GM12872 (cell line): Measurements from ENCODE around the gene LAMA5.

Experiments
- TF ChIP-seq, protein P1 (sequence below): IDR thresholded peaks from 3 replicates; pipeline ENCODE4 v1.5.1; 2011; ENCODE audit warnings: low read depth, mild to moderate bottlenecking, low read length, moderate library complexity; ENCODE audit not compliant: insufficient read depth

LAMA5 gene, protein sequence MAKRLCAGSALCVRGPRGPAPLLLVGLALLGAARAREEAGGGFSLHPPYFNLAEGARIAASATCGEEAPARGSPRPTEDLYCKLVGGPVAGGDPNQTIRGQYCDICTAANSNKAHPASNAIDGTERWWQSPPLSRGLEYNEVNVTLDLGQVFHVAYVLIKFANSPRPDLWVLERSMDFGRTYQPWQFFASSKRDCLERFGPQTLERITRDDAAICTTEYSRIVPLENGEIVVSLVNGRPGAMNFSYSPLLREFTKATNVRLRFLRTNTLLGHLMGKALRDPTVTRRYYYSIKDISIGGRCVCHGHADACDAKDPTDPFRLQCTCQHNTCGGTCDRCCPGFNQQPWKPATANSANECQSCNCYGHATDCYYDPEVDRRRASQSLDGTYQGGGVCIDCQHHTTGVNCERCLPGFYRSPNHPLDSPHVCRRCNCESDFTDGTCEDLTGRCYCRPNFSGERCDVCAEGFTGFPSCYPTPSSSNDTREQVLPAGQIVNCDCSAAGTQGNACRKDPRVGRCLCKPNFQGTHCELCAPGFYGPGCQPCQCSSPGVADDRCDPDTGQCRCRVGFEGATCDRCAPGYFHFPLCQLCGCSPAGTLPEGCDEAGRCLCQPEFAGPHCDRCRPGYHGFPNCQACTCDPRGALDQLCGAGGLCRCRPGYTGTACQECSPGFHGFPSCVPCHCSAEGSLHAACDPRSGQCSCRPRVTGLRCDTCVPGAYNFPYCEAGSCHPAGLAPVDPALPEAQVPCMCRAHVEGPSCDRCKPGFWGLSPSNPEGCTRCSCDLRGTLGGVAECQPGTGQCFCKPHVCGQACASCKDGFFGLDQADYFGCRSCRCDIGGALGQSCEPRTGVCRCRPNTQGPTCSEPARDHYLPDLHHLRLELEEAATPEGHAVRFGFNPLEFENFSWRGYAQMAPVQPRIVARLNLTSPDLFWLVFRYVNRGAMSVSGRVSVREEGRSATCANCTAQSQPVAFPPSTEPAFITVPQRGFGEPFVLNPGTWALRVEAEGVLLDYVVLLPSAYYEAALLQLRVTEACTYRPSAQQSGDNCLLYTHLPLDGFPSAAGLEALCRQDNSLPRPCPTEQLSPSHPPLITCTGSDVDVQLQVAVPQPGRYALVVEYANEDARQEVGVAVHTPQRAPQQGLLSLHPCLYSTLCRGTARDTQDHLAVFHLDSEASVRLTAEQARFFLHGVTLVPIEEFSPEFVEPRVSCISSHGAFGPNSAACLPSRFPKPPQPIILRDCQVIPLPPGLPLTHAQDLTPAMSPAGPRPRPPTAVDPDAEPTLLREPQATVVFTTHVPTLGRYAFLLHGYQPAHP (N-terminal part only)

GRCh38 chr20:62367136-62367632 lies at the start of gene LAMA5:
TSS of gene LAMA5 (minus strand) at chr20:62367312. CDS start at chr20:62367245, 67 bp downstream.
- TF ChIP-seq, protein P1, sequence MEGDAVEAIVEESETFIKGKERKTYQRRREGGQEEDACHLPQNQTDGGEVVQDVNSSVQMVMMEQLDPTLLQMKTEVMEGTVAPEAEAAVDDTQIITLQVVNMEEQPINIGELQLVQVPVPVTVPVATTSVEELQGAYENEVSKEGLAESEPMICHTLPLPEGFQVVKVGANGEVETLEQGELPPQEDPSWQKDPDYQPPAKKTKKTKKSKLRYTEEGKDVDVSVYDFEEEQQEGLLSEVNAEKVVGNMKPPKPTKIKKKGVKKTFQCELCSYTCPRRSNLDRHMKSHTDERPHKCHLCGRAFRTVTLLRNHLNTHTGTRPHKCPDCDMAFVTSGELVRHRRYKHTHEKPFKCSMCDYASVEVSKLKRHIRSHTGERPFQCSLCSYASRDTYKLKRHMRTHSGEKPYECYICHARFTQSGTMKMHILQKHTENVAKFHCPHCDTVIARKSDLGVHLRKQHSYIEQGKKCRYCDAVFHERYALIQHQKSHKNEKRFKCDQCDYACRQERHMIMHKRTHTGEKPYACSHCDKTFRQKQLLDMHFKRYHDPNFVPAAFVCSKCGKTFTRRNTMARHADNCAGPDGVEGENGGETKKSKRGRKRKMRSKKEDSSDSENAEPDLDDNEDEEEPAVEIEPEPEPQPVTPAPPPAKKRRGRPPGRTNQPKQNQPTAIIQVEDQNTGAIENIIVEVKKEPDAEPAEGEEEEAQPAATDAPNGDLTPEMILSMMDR, result no peak

DNA sequence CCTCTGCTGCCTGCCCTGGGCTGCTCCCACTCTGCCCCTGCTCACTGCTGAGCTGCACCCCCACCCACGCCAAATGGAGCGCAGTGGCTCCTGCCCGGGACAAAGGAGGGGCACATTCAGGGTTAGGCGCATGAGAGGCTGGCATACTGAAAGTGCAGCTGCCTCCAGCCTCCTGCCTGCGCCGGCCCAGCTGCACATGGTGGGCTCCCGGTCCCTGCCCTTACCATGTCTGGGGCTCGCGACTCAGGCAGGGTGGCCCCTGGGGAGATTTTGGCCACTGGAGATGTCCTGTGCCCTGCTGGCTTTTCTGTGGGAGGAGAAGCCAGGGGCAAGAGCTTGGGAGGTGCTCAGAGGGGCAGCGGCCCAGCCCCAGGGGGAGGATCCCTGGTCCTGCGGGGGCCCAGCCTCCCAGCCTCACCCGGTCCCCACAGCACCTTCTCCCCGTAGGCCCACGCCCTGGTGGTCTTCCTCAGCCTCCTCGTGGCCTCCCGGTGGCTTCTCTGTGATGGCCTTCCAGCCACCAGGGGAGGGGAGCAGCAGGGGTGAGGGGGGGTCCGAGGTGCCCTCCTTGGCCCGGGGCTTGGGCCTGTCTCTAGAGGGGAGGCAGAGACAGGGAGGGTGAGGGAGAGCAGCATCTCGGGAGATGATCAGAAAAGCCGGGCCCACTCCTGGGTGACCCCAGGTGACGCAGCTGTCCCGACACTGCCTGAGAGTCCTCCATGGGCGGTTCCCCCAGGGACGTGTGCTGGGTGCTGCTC lies 48.4 kb upstream of the LAMA5 start:
- TF ChIP-seq, protein P1, result no peak

- TF ChIP-seq, protein P1, result peak; percentile 21; the same call in 1 of the 3 replicates
These were observed 46.9 kb upstream of the LAMA5 start for GRCh38 chr20:62413896-62414481.

DNA sequence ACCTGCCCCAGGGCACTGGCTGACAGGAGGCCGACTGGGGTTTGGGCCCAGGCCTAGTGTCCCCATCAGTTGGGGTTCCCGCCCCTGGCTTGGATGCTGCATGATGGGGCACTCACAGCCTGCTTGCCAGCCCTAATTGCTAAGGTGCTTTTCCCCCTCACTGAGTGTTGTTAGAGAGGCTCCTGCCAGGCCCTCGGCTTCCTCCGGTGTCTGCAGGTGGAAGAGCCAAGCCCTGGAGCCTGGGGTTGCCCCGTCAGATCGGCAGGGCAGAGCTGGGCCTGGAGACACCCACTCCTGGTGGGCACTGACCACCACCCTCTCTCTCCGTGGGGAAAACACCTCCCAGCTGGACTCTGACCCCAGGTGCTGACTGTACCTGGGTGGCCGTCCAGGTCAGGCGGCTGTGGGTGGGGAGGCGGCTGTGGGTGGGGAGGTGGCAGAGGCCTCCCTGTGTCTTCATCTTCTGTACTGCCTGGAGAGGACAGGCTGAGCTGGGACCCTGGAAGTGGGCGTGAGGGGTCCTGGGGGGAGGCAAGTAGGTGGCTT lies 46.0 kb upstream of the LAMA5 start:
- TF ChIP-seq, protein P1, result no peak

DNA sequence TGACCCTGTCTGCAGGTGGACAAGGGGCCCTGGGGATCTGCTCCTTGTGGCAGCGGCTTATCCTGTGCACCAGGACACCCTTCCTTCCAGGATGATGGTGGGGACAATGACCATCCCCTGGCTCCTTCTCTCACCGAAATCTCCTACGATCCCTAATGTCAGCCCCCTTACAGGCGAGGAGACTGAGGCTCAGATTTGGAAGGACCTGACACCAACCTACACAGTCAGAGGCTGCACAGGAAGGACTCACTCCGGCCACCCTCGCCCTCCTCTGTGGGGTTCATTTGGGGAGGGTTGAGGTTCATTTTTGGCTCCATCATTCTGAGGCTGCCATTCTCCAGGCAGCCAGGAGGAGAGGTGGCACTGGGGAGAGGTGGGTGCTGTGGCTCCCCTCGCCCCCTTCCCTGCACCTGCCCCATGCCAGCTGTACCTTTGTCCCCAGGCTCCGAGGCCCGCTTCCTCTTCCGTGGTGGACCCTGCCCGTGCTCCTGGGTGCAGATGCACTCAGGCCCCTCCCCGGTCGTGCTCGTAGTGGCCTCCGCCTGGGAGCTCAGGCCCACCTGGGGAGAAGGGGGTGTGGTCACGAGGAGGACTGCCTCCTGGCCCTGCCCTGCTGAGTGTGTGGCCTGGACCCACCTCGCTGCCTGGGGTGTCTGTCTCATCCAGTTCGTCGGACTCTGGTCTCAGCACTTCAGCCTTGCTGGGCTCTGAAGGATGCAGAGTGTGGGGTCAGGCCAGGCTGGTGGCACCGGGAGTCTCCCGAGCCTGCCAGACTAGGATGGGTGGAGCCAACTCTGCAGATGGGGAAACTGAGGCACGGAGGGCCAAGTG lies 45.3 kb upstream of the LAMA5 start:
- TF ChIP-seq, protein P1, result no peak
